Panc1 (cell line): ENCODE results near the gene MYCBPAP. TPM values are rescaled to one million over a fixed set of nuclear protein-coding genes. Genes with fewer than 3 reads are reported as not detected.

Experiments
- ATAC-seq: fragments of 200-7000 bp; cut with Tn5 transposase; 2 replicates; pipeline ENCODE4 v1.9.1; 2020; ENCODE audit warnings: mild to moderate bottlenecking, moderate library complexity
- BruUV-seq: library from RNA; stranded (reverse); fragments of 400-500 nt; replicated peaks from 2 replicates; lab custom pipeline; 2021; lab: Mats Ljungman, UMichigan
- CTCF ChIA-PET: fragments of 300-600 bp; sonication (Branson Sonifier 250); formaldehyde crosslinking; loops from one replicate; lab custom pipeline; 2022; ENCODE audit warnings: antibody characterized with exemption; lab: Charles Lee
- POLR2A ChIA-PET: fragments of 300-600 bp; sonication (Branson Sonifier 250); formaldehyde crosslinking; loops from one replicate; lab custom pipeline; 2022; ENCODE audit warnings: antibody characterized with exemption; lab: Charles Lee
- DNase-seq: peaks from one replicate; pipeline ENCODE4 v3.0.0-alpha.2; 2010; ENCODE audit warnings: low read depth, low spot score
- H3K27ac ChIP-seq: 2 replicates; pipeline ENCODE4 v1.5.1; 2011; ENCODE audit warnings: mild to moderate bottlenecking, low read length, inconsistent platforms
- H3K27me3 ChIP-seq: fragments of 200-500 bp; sonication (Bioruptor generic); 2 replicates; pipeline ENCODE4 v1.6.0; 2014; ENCODE audit warnings: low read length, inconsistent platforms; ENCODE audit not compliant: control insufficient read depth, insufficient read depth
- H3K36me3 ChIP-seq: fragments of 200-500 bp; sonication (Bioruptor generic); 2 replicates; pipeline ENCODE4 v1.5.1; 2014; ENCODE audit warnings: inconsistent platforms, mild to moderate bottlenecking, low read length, moderate library complexity; ENCODE audit not compliant: control insufficient read depth, insufficient read depth
- H3K4me1 ChIP-seq: 2 replicates; pipeline ENCODE4 v1.5.1; 2011; ENCODE audit warnings: inconsistent platforms, mild to moderate bottlenecking, low read length, moderate library complexity; ENCODE audit not compliant: control insufficient read depth, insufficient read depth
- H3K4me3 ChIP-seq, 2 experiments: 2 replicates each; pipeline ENCODE4 v1.5.1; 2011 to 2012; ENCODE audit warnings: low read depth in 2 of 2, low read length in 2 of 2, mild to moderate bottlenecking in 2 of 2, inconsistent platforms in 1 of 2, moderate library complexity in 1 of 2
- H3K9me3 ChIP-seq: fragments of 200-500 bp; sonication (Bioruptor generic); 2 replicates; pipeline ENCODE4 v1.5.1; 2014; ENCODE audit warnings: low read depth, mild to moderate bottlenecking, inconsistent platforms, low read length, moderate library complexity; ENCODE audit not compliant: control insufficient read depth, insufficient read depth
- POLR2AphosphoS5 ChIP-seq: IDR thresholded peaks from 2 replicates; pipeline ENCODE4 v1.6.1; 2012; ENCODE audit warnings: mild to moderate bottlenecking, low read depth, low read length, moderate library complexity
- REST ChIP-seq, 2 experiments: IDR thresholded peaks; 2 replicates each; pipeline ENCODE4 v1.6.1; 2011 to 2012; ENCODE audit warnings: low read depth in 2 of 2, control low read depth in 1 of 2, low read length in 1 of 2, mild to moderate bottlenecking in 1 of 2, moderate library complexity in 1 of 2; ENCODE audit not compliant: insufficient read depth in 1 of 2
- SIN3A ChIP-seq: IDR thresholded peaks from 2 replicates; pipeline ENCODE4 v1.6.1; 2012; ENCODE audit warnings: low read depth, mild to moderate bottlenecking, low read length, moderate library complexity, borderline replicate concordance; ENCODE audit not compliant: insufficient read depth
- TCF7L2 ChIP-seq: IDR thresholded peaks from 2 replicates; pipeline ENCODE4 v1.6.1; 2011; ENCODE audit warnings: mild to moderate bottlenecking, low read depth, low read length, inconsistent platforms
- in situ Hi-C: cut with HindIII; loops from 2 replicates; pipeline ENCODE4 v1.10.0; 2016; ENCODE audit warnings: low sequenced_read_pairs, low pct_unique_long_range_greater_than_20kb
- intact Hi-C: fragments of 100-400 bp; cut with micrococcal nuclease; formaldehyde crosslinking; loops from one replicate; pipeline ENCODE4 v1.10.0; 2022; ENCODE audit not compliant: unreplicated experiment
- total RNA-seq: library from RNA; stranded (reverse); gene quantifications from one replicate; pipeline ENCODE4 v1.2.1, GENCODE V29; 2021; ENCODE audit not compliant: unreplicated experiment
- TF ChIP-seq, protein P1 (sequence below): fragments of 450-650 bp; IDR thresholded peaks from 2 replicates; pipeline ENCODE4 v1.5.1; 2017; ENCODE audit warnings: mild to moderate bottlenecking

MYCBPAP gene
- total RNA-seq, 1 experiment from 2014 or later = 2.2 TPM

- ChIA-PET POLR2A (no interaction called here), CTCF (interaction anchor here (0.5 kb wide), 1 partner anchor 787 kb away, joined by 3 read pairs; no protein-coding TSS in a partner anchor)
- ATAC-seq (no peak), DNase-seq (no peak)
- no peaks in the 10 kb centered on the region for H3K27me3 ChIP-seq
- no peak overlapping the region for H3K4me3 ChIP-seq
- no peaks in the 10 kb centered on the region for H3K4me1 ChIP-seq
- no peak overlapping the region for H3K27ac ChIP-seq
- TF ChIP-seq POLR2AphosphoS5 (no peak), SIN3A (no peak), TCF7L2 (no peak), REST (IDR thresholded peaks at IDR 0.05; ENCODE audit: insufficient read depth in 1 of 2, low read depth in 2 of 2, low read length in 1 of 2) (no peak)
- TF ChIP-seq, protein P1, sequence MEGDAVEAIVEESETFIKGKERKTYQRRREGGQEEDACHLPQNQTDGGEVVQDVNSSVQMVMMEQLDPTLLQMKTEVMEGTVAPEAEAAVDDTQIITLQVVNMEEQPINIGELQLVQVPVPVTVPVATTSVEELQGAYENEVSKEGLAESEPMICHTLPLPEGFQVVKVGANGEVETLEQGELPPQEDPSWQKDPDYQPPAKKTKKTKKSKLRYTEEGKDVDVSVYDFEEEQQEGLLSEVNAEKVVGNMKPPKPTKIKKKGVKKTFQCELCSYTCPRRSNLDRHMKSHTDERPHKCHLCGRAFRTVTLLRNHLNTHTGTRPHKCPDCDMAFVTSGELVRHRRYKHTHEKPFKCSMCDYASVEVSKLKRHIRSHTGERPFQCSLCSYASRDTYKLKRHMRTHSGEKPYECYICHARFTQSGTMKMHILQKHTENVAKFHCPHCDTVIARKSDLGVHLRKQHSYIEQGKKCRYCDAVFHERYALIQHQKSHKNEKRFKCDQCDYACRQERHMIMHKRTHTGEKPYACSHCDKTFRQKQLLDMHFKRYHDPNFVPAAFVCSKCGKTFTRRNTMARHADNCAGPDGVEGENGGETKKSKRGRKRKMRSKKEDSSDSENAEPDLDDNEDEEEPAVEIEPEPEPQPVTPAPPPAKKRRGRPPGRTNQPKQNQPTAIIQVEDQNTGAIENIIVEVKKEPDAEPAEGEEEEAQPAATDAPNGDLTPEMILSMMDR = no peak
- H3K36me3 ChIP-seq = no peaks in the 10 kb centered on the region
- in situ Hi-C loops = no loop called here
- intact Hi-C loops = no loop called here
- no peaks in the 10 kb centered on the region for H3K9me3 ChIP-seq
- no TSS peak for BruUV-seq
These were observed 64.3 kb downstream of the MYCBPAP start for GRCh38 chr17:50572541-50572940.

DNA sequence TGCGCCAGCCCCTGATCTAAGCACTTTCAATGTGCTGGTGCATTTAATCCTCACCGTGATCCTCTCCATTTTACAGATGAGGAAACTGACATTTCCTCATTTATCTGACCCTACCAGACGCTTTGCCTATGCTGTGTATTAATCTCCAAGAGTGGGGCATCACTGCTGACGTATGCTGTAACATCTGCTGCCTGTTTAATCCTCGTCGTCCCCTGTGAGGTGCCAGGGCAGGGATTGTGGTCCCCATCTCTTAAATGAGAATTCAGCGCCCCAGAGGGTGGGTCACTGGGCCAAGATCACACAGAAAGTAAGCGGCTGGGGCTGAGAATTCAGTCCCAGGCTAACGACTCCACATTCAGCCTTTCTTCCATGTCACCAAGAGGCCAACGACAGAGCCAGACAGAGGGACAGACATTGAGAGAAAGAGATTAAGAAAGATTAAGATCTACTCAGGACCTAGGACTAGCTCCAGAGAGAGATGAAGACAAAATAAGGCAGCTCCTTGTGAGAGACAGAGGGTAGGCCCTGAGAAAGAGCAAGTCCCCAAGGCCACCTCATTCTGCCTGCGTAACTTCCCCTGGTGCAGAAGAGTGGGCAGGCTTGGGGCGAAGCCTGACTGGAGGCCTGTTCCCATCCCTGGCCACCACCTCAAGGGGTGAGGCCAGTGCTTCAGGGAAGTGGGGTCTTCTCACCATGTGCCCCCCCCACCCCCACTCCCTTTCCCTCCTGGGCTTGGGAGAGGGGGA lies 65.8 kb downstream of the MYCBPAP start:
- H3K9me3 ChIP-seq = no peaks in the 10 kb centered on the region
- no peak overlapping the region for H3K4me3 ChIP-seq
- H3K27me3 ChIP-seq = no peaks in the 10 kb centered on the region
- no peaks in the 10 kb centered on the region for H3K4me1 ChIP-seq
- H3K27ac ChIP-seq = no peak overlapping the region
- no peaks in the 10 kb centered on the region for H3K36me3 ChIP-seq
- no peak for TF ChIP-seq SIN3A
- no peak for TF ChIP-seq POLR2AphosphoS5
- no peak for TF ChIP-seq TCF7L2
- TF ChIP-seq, protein P1 = no peak
- no peak for TF ChIP-seq REST (IDR thresholded peaks at IDR 0.05; ENCODE audit: insufficient read depth in 1 of 2, low read depth in 2 of 2, low read length in 1 of 2)
- DNase-seq = no peak
- in situ Hi-C loops = no loop called here
- POLR2A ChIA-PET = interaction anchor here (0.6 kb wide), 1 partner anchor 18 kb away, joined by 3 read pairs; no protein-coding TSS in a partner anchor
- ATAC-seq = no peak
- intact Hi-C loops = no loop called here
- CTCF ChIA-PET = interaction anchor here (0.6 kb wide), 1 partner anchor 305 kb away, joined by 3 read pairs; no protein-coding TSS in a partner anchor
- no TSS peak for BruUV-seq
